K562 (cell line): ENCODE results near the gene CCDC71L. TPM values are rescaled to one million over a fixed set of nuclear protein-coding genes. Genes with fewer than 3 reads are reported as not detected.

Experiments used
- ARID2 ChIP-seq: fragments of 450-650 bp; IDR thresholded peaks from 2 replicates; pipeline ENCODE4 v1.6.1; 2017; ENCODE audit warnings: antibody characterized with exemption, mild to moderate bottlenecking
- CAMTA2 ChIP-seq: fragments of 250-450 bp; sonication (Bioruptor Pico); conservative IDR thresholded peaks from 2 replicates; pipeline ENCODE4 v1.5.1; 2022
- CC2D1A ChIP-seq: fragments of 450-650 bp; IDR thresholded peaks from 2 replicates; pipeline ENCODE4 v1.6.1; 2017; ENCODE audit warnings: mild to moderate bottlenecking
- CCNT2 ChIP-seq: IDR thresholded peaks from 2 replicates; pipeline ENCODE4 v1.6.1; 2011; ENCODE audit warnings: borderline replicate concordance, low read depth, mild to moderate bottlenecking, moderate library complexity, mixed read lengths, low read length; ENCODE audit not compliant: insufficient read length; ENCODE audit errors: extremely low read depth
- FOXP4 ChIP-seq: sonication (generic); formaldehyde crosslinking; IDR thresholded peaks from 2 replicates; pipeline ENCODE4 v1.8.0; 2022; ENCODE audit warnings: mild to moderate bottlenecking, missing genetic modification reagents, borderline replicate concordance
- GATAD2B ChIP-seq: fragments of 450-650 bp; IDR thresholded peaks from 2 replicates; pipeline ENCODE4 v1.6.1; 2017; ENCODE audit warnings: mild to moderate bottlenecking, borderline replicate concordance
- HMG20B ChIP-seq: fragments of 250-450 bp; sonication (Bioruptor Pico); IDR thresholded peaks from 2 replicates; pipeline ENCODE4 v1.5.0; 2021; ENCODE audit warnings: mild to moderate bottlenecking
- HNRNPH1 ChIP-seq: fragments of 200-400 bp; formaldehyde crosslinking; optimal IDR thresholded peaks from 2 replicates; pipeline ENCODE3; 2017; ENCODE audit warnings: low read depth, mild to moderate bottlenecking, low read length, moderate library complexity
- JUND ChIP-seq, 2 experiments: IDR thresholded peaks; 2 replicates in 1 of 2; 3 replicates in 1 of 2; pipeline ENCODE4 v1.6.1; 2011; ENCODE audit warnings: borderline replicate concordance in 2 of 2, low read depth in 2 of 2, low read length in 2 of 2, improper control_type of control experiment in 1 of 2, missing biosample characterization in 1 of 2, missing genetic modification characterization in 1 of 2, missing genetic modification reagents in 1 of 2
- KAT8 ChIP-seq: fragments of 450-650 bp; IDR thresholded peaks from 2 replicates; pipeline ENCODE4 v1.6.1; 2016; ENCODE audit warnings: low read depth, mild to moderate bottlenecking
- MEIS2 ChIP-seq: fragments of 450-650 bp; IDR thresholded peaks from 2 replicates; pipeline ENCODE4 v1.6.1; 2014; ENCODE audit warnings: mild to moderate bottlenecking; ENCODE audit not compliant: partially characterized antibody
- MYNN ChIP-seq, 2 experiments: sonication (generic); formaldehyde crosslinking in 1 of 2; IDR thresholded peaks; 2 replicates each; pipeline versions ENCODE4 v1.5.0 to v1.6.1; 2016 to 2020; ENCODE audit warnings: antibody characterized with exemption in 1 of 2, missing genetic modification reagents in 1 of 2
- NR2C2 ChIP-seq, 2 experiments: fragments of 200-800 bp in 1 of 2; sonication (Bioruptor generic) in 1 of 2; sonication (generic) in 1 of 2; formaldehyde crosslinking in 1 of 2; IDR thresholded peaks; 2 replicates each; pipeline versions ENCODE4 v1.6.1 to v1.8.0; 2016 to 2022; ENCODE audit warnings: mild to moderate bottlenecking in 1 of 2, missing compliant biosample characterization in 1 of 2, missing genetic modification characterization in 1 of 2, missing genetic modification reagents in 1 of 2
- PHF20 ChIP-seq: fragments of 450-650 bp; IDR thresholded peaks from 2 replicates; pipeline ENCODE4 v1.6.1; 2018; ENCODE audit not compliant: partially characterized antibody
- RBFOX2 ChIP-seq: fragments of 200-400 bp; formaldehyde crosslinking; IDR thresholded peaks from 2 replicates; pipeline ENCODE4 v1.6.1; 2017; ENCODE audit warnings: low read depth, mild to moderate bottlenecking, low read length, moderate library complexity
- RBM22 ChIP-seq: fragments of 200-400 bp; formaldehyde crosslinking; IDR thresholded peaks from 2 replicates; pipeline ENCODE4 v1.6.1; 2018; ENCODE audit warnings: low read length, low read depth; ENCODE audit not compliant: poor library complexity, severe bottlenecking
- SAFB ChIP-seq: fragments of 200-400 bp; formaldehyde crosslinking; IDR thresholded peaks from 2 replicates; pipeline ENCODE4 v1.6.1; 2017; ENCODE audit warnings: low read depth, low read length, borderline replicate concordance
- SIN3A ChIP-seq, 2 experiments: fragments of 150-350 bp in 1 of 2; IDR thresholded peaks; 2 replicates each; pipeline ENCODE4 v1.6.1; 2011 to 2016; ENCODE audit warnings: borderline replicate concordance in 2 of 2, low read depth in 2 of 2, low read length in 2 of 2, mild to moderate bottlenecking in 2 of 2, moderate library complexity in 2 of 2; ENCODE audit not compliant: control insufficient read depth in 1 of 2
- SMARCA4 ChIP-seq: fragments of 450-650 bp; IDR thresholded peaks from 2 replicates; pipeline ENCODE4 v1.6.1; 2016
- THAP12 ChIP-seq: fragments of 250-450 bp; sonication (Bioruptor Pico); IDR thresholded peaks from 2 replicates; pipeline ENCODE4 v1.9.0; 2021; ENCODE audit warnings: mild to moderate bottlenecking, inconsistent platforms
- ZBTB17 ChIP-seq: fragments of 450-650 bp; formaldehyde crosslinking; IDR thresholded peaks from 2 replicates; pipeline ENCODE4 v1.4.0; 2020; ENCODE audit warnings: mild to moderate bottlenecking
- ZKSCAN3 ChIP-seq: fragments of 250-450 bp; sonication (Bioruptor Pico); IDR thresholded peaks from 2 replicates; pipeline ENCODE4 v1.4.0; 2020
- ZNF436 ChIP-seq: fragments of 250-450, 450-650 bp; sonication (Bioruptor Pico); formaldehyde crosslinking; IDR thresholded peaks from 2 replicates; pipeline ENCODE4 v1.7.0; 2020; ENCODE audit warnings: mild to moderate bottlenecking
- polyA plus RNA-seq, 8 experiments: library from polyadenylated mRNA; depleted of rRNA in 4 of 8; stranded (reverse) in 5 of 8; unstranded in 3 of 8; fragments of >200 nt; fragmentation: Nextera tagmentation in 2 of 8; fragmentation: Illumina TruSeq in 1 of 8; extraction: Ambion mirVana in 2 of 8; extraction: Trizol in 1 of 8; gene quantifications; 2 replicates each; pipeline versions ENCODE4 v1.2.1 to v1.2.3, GENCODE V29; 2011 to 2014; ENCODE audit warnings: inconsistent platforms in 1 of 8, missing spikeins in 1 of 8
- total RNA-seq, 7 experiments: library from RNA; depleted of rRNA in 6 of 7; stranded (reverse); fragments of >200 nt in 6 of 7; fragmentation: Illumina TruSeq in 2 of 7; extraction: Trizol in 2 of 7; gene quantifications; 2 replicates each; pipeline versions ENCODE4 v1.2.1 to v1.2.3, GENCODE V29; 2011 to 2021; ENCODE audit warnings: low replicate concordance in 1 of 7

CCDC71L gene
- total and polyA plus RNA-seq, 9 of the 15 experiments (the other 6 are each of a cell fraction or from before 2014, with no cell fraction given), result 5.7 to 108 (median 25.4) TPM

- TF ChIP-seq PHF20 (no peak), HNRNPH1 (no peak), SAFB (no peak), ARID2 (peak; percentile 65; the same call in 1 of the 2 replicates), SMARCA4 (peak; percentile 57; the same call in 1 of the 2 replicates), RBFOX2 (peak; percentile 96), SIN3A (IDR thresholded peaks at IDR 0.05; ENCODE audit: borderline replicate concordance in 2 of 2, control insufficient read depth in 1 of 2, low read depth in 2 of 2, low read length in 2 of 2) (peak in 1 of 2 experiments; percentile 56; a peak in 1 of 4 replicates), CAMTA2 (CRISPR knock-in tag) (0 out of 2 replicates have a peak, but pooled peaks have one; percentile 46), ZKSCAN3 (no peak), MEIS2 (no peak), RBM22 (peak; percentile 87), CCNT2 (peak; percentile 97), HMG20B (no peak), THAP12 (CRISPR knock-in tag) (no peak), GATAD2B (peak; percentile 72), FOXP4 (CRISPR knock-in tag) (no peak), NR2C2 (CRISPR knock-in tag; IDR thresholded peaks at IDR 0.05) (peak; percentile 79; the same call in 1 of the 2 replicates), NR2C2 (tag; IDR thresholded peaks at IDR 0.05) (peak; percentile 74), KAT8 (no peak), CC2D1A (peak; percentile 91), JUND (IDR thresholded peaks at IDR 0.05; ENCODE audit: borderline replicate concordance, low read depth, low read length) (peak; percentile 65), JUND (tag; IDR thresholded peaks at IDR 0.05; ENCODE audit: borderline replicate concordance, low read depth, low read length) (no peak), ZNF436 (no peak), MYNN (IDR thresholded peaks at IDR 0.05) (peak; percentile 93), MYNN (CRISPR knock-in tag; IDR thresholded peaks at IDR 0.05) (no peak), ZBTB17 (CRISPR knock-in tag) (peak; percentile 79; the same call in 1 of the 2 replicates)
These were observed 746 bp downstream of the CCDC71L start (continued) for GRCh38 chr7:106659963-106660861.
